K562 (cell line): ENCODE results near the gene SLC16A9. TPM values are rescaled to one million over a fixed set of nuclear protein-coding genes. Genes with fewer than 3 reads are reported as not detected.

Experiments used
- ATAC-seq: fragments of 200-7000 bp; cut with Tn5 transposase; 3 replicates; pipeline ENCODE4 v1.9.1; 2020; ENCODE audit warnings: moderate library complexity
- BruUV-seq: library from RNA; stranded (reverse); fragments of 400-500 nt; replicated peaks from 2 replicates; lab custom pipeline; 2021; lab: Mats Ljungman, UMichigan
- CTCF ChIA-PET: fragments of 300-600 bp; formaldehyde crosslinking; extraction: SDS; loops from one replicate; lab custom pipeline; 2021; ENCODE audit warnings: low intra/inter-chr PET ratio; lab: Yijun Ruan, JAX
- POLR2A ChIA-PET: fragments of 300-600, 350-650 bp; sonication (Branson Sonifier 250); formaldehyde crosslinking; extraction: SDS; loops from one replicate; lab custom pipeline; 2021; ENCODE audit warnings: antibody characterized with exemption, inconsistent platforms; lab: Yijun Ruan, JAX
- DNase-seq, 4 experiments: peaks; one replicate each; pipeline versions ENCODE4 v3.0.0 to v3.0.0-alpha.2; 2011 to 2018; ENCODE audit warnings: low spot score in 3 of 4, mixed read lengths in 3 of 4; ENCODE audit errors: extremely low read depth in 1 of 4
- FAIRE-seq: peaks from 2 replicates; lab custom pipeline; 2011; peaks lifted over from hg19 to GRCh38; lab: Jason Lieb, UNC
- H2AFZ ChIP-seq: 2 replicates; pipeline ENCODE4 v1.6.0; 2011; ENCODE audit warnings: low read depth, low read length, control low read depth, inconsistent platforms
- H3K27ac ChIP-seq: fragments of 200-600 bp; 3 replicates; pipeline ENCODE4 v1.8.0; 2011; ENCODE audit warnings: low read depth, mild to moderate bottlenecking, control low read depth, inconsistent platforms, low read length, moderate library complexity, mixed read lengths; ENCODE audit errors: extremely low read depth
- H3K27me3 ChIP-seq, 2 experiments: fragments of 300-600 bp in 1 of 2; 2 replicates in 1 of 2; 3 replicates in 1 of 2; pipeline versions ENCODE4 v1.6.0 to v1.8.0; 2011; ENCODE audit warnings: inconsistent platforms in 2 of 2, low read length in 2 of 2, mild to moderate bottlenecking in 1 of 2, mixed read lengths in 1 of 2, moderate library complexity in 1 of 2; ENCODE audit not compliant: control insufficient read depth in 2 of 2, insufficient read depth in 2 of 2
- H3K36me3 ChIP-seq: fragments of 300-600 bp; 3 replicates; pipeline ENCODE4 v1.8.0; 2011; ENCODE audit warnings: mild to moderate bottlenecking, low read length, inconsistent platforms; ENCODE audit not compliant: control insufficient read depth, insufficient read depth
- H3K4me1 ChIP-seq, 2 experiments: fragments of 200-600 bp in 1 of 2; replicated peaks in 1 of 2; 2 replicates in 1 of 2; 3 replicates in 1 of 2; pipeline versions ENCODE4 v1.5.1 to v1.8.0; 2011; ENCODE audit warnings: inconsistent platforms in 2 of 2, low read length in 2 of 2, mild to moderate bottlenecking in 1 of 2, mixed read lengths in 1 of 2, moderate library complexity in 1 of 2; ENCODE audit not compliant: control insufficient read depth in 2 of 2, insufficient read depth in 2 of 2
- H3K4me2 ChIP-seq: 2 replicates; pipeline ENCODE4 v1.6.1; 2011; ENCODE audit warnings: low read length, control low read depth, inconsistent platforms, mixed read lengths; ENCODE audit not compliant: insufficient read depth
- H3K4me3 ChIP-seq: fragments of 200-600 bp; sonication (generic), shearing (Covaris generic); 2 replicates; pipeline ENCODE4 v1.5.1; 2016; ENCODE audit warnings: control low read depth, inconsistent platforms
- H3K79me2 ChIP-seq: fragments of 200-600 bp; 3 replicates; pipeline ENCODE4 v1.8.0; 2011; ENCODE audit warnings: low read length, inconsistent platforms; ENCODE audit not compliant: control insufficient read depth, insufficient read depth
- H3K9ac ChIP-seq, 2 experiments: 2 replicates each; pipeline versions ENCODE4 v1.6.0 to v1.6.1; 2011; ENCODE audit warnings: low read depth in 2 of 2, low read length in 2 of 2, control low read depth in 1 of 2, inconsistent platforms in 1 of 2, mild to moderate bottlenecking in 1 of 2, mixed read lengths in 1 of 2; ENCODE audit not compliant: insufficient read depth in 1 of 2
- H3K9me1 ChIP-seq: one replicate; pipeline ENCODE4 v1.6.0; 2011; ENCODE audit warnings: inconsistent platforms, mild to moderate bottlenecking, low read length, moderate library complexity; ENCODE audit not compliant: control insufficient read depth, insufficient read depth
- H3K9me3 ChIP-seq: replicated peaks from 2 replicates; pipeline ENCODE4 v1.5.1; 2011; ENCODE audit warnings: low read depth, low read length, inconsistent platforms; ENCODE audit not compliant: control insufficient read depth, insufficient read depth
- H4K20me1 ChIP-seq: replicated peaks from 2 replicates; pipeline ENCODE4 v1.6.1; 2011; ENCODE audit warnings: low read length, inconsistent platforms, mixed read lengths; ENCODE audit not compliant: control insufficient read depth, insufficient read depth
- BCLAF1 ChIP-seq, 2 experiments: fragments of 450-650 bp in 1 of 2; IDR thresholded peaks; 2 replicates each; pipeline ENCODE4 v1.6.1; 2011 to 2017; ENCODE audit warnings: low read depth in 2 of 2, antibody characterized with exemption in 1 of 2, borderline replicate concordance in 1 of 2, low read length in 1 of 2, mild to moderate bottlenecking in 1 of 2, mixed read lengths in 1 of 2; ENCODE audit not compliant: control insufficient read depth in 1 of 2
- KAT8 ChIP-seq: fragments of 450-650 bp; IDR thresholded peaks from 2 replicates; pipeline ENCODE4 v1.6.1; 2016; ENCODE audit warnings: low read depth, mild to moderate bottlenecking
- POLR2AphosphoS2 ChIP-seq: IDR thresholded peaks from 2 replicates; pipeline ENCODE4 v1.6.1; 2012; ENCODE audit warnings: low read length, improper control_type of control experiment
- POLR2H ChIP-seq: IDR thresholded peaks from 2 replicates; pipeline ENCODE4 v1.6.1; 2016; ENCODE audit warnings: missing genetic modification characterization, low read depth, mild to moderate bottlenecking, control low read depth, missing compliant biosample characterization, moderate library complexity
- PRDM10 ChIP-seq: fragments of 450-650 bp; IDR thresholded peaks from 2 replicates; pipeline ENCODE4 v1.6.1; 2018; ENCODE audit not compliant: partially characterized antibody
- TARDBP ChIP-seq: fragments of 450-650 bp; IDR thresholded peaks from 2 replicates; pipeline ENCODE4 v1.6.1; 2016
- TBL1XR1 ChIP-seq, 2 experiments: IDR thresholded peaks; 2 replicates each; pipeline ENCODE4 v1.6.1; 2012; ENCODE audit warnings: improper control_type of control experiment in 2 of 2, low read length in 2 of 2, mild to moderate bottlenecking in 1 of 2
- ZBTB9 ChIP-seq: fragments of 450-650 bp; formaldehyde crosslinking; IDR thresholded peaks from 2 replicates; pipeline ENCODE4 v1.4.0; 2020; ENCODE audit warnings: mild to moderate bottlenecking, moderate library complexity
- WGBS: fragments of 100-300 bp; shearing (Covaris generic); methylation state at CpG from one replicate; pipeline ENCODE4 v1.1.6; 2016; ENCODE audit warnings: low coverage, mixed read lengths; ENCODE audit not compliant: insufficient coverage; ENCODE audit errors: missing lambda C conversion rate; 5-methylcytosine and 5-hydroxymethylcytosine counted together
- in situ Hi-C: fragments of 300-500 bp; cut with MboI; formaldehyde crosslinking; loops from 4 replicates; pipeline ENCODE4 v1.15.0; 2018; ENCODE audit warnings: inconsistent platforms, mixed read lengths
- intact Hi-C: fragments of 100-400 bp; cut with micrococcal nuclease; formaldehyde crosslinking; loops from 2 replicates; pipeline ENCODE4 v1.14.2; 2022
- polyA plus RNA-seq, 8 experiments: library from polyadenylated mRNA; depleted of rRNA in 4 of 8; stranded (reverse) in 5 of 8; unstranded in 3 of 8; fragments of >200 nt; fragmentation: Nextera tagmentation in 2 of 8; fragmentation: Illumina TruSeq in 1 of 8; extraction: Ambion mirVana in 2 of 8; extraction: Trizol in 1 of 8; gene quantifications; 2 replicates each; pipeline versions ENCODE4 v1.2.1 to v1.2.3, GENCODE V29; 2011 to 2014; ENCODE audit warnings: inconsistent platforms in 1 of 8, missing spikeins in 1 of 8
- total RNA-seq, 7 experiments: library from RNA; depleted of rRNA in 6 of 7; stranded (reverse); fragments of >200 nt in 6 of 7; fragmentation: Illumina TruSeq in 2 of 7; extraction: Trizol in 2 of 7; gene quantifications; 2 replicates each; pipeline versions ENCODE4 v1.2.1 to v1.2.3, GENCODE V29; 2011 to 2021; ENCODE audit warnings: low replicate concordance in 1 of 7
- TF ChIP-seq, protein P1 (sequence below): sonication (generic); formaldehyde crosslinking; IDR thresholded peaks from 2 replicates; pipeline ENCODE4 v1.8.0; 2022; ENCODE audit warnings: mild to moderate bottlenecking, missing genetic modification reagents
- TF ChIP-seq, protein P2 (sequence below): conservative IDR thresholded peaks from 2 replicates; pipeline ENCODE4 v1.6.1; 2011; ENCODE audit warnings: low read depth, mild to moderate bottlenecking, low read length; ENCODE audit not compliant: control insufficient read depth

SLC16A9 gene
- total and polyA plus RNA-seq, 9 of the 15 experiments (the other 6 are each of a cell fraction or from before 2014, with no cell fraction given) = 0.90 to 6.4 (median 2.1) TPM

- Histone ChIP-seq H4K20me1 (no peaks in the 10 kb centered on the region), H3K27me3 (no peaks in the 10 kb centered on the region), H3K79me2 (no peaks in the 10 kb centered on the region), H3K27ac (no peak overlapping the region), H2AFZ (no peak overlapping the region), H3K9me3 (no peaks in the 10 kb centered on the region), H3K4me2 (no peak overlapping the region), H3K36me3 (no peaks in the 10 kb centered on the region), H3K9ac (no peak overlapping the region), H3K9me1 (no peaks in the 10 kb centered on the region), H3K4me3 (no peak overlapping the region), H3K4me1 (no peaks in the 10 kb centered on the region)
- FAIRE-seq (no peak), DNase-seq (no peak), ATAC-seq (no peak)
- 0% methylated on average over 1 of the region's 1 CpG for WGBS
- ChIA-PET POLR2A (no interaction called here), CTCF (interaction anchor here (0.6 to 2.2 kb wide), 4 partner anchors 670 to 1836 kb away, joined by 3 to 11 read pairs (median 4); no protein-coding TSS in a partner anchor)
- intact Hi-C loops (loop anchor here (1.0 to 10.0 kb wide), 5 partner anchors 381 to 1444 kb away; no protein-coding TSS in a partner anchor), in situ Hi-C loops (loop anchor here (10.0 kb wide), 1 partner anchor 583 kb away; no protein-coding TSS in a partner anchor)
- BruUV-seq = no TSS peak
- no peak for TF ChIP-seq POLR2H (tag)
- no peak for TF ChIP-seq PRDM10
- TF ChIP-seq, protein P1, sequence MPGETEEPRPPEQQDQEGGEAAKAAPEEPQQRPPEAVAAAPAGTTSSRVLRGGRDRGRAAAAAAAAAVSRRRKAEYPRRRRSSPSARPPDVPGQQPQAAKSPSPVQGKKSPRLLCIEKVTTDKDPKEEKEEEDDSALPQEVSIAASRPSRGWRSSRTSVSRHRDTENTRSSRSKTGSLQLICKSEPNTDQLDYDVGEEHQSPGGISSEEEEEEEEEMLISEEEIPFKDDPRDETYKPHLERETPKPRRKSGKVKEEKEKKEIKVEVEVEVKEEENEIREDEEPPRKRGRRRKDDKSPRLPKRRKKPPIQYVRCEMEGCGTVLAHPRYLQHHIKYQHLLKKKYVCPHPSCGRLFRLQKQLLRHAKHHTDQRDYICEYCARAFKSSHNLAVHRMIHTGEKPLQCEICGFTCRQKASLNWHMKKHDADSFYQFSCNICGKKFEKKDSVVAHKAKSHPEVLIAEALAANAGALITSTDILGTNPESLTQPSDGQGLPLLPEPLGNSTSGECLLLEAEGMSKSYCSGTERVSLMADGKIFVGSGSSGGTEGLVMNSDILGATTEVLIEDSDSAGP (CRISPR knock-in tag) = no peak
- no peak for TF ChIP-seq POLR2AphosphoS2
- TF ChIP-seq, protein P2, sequence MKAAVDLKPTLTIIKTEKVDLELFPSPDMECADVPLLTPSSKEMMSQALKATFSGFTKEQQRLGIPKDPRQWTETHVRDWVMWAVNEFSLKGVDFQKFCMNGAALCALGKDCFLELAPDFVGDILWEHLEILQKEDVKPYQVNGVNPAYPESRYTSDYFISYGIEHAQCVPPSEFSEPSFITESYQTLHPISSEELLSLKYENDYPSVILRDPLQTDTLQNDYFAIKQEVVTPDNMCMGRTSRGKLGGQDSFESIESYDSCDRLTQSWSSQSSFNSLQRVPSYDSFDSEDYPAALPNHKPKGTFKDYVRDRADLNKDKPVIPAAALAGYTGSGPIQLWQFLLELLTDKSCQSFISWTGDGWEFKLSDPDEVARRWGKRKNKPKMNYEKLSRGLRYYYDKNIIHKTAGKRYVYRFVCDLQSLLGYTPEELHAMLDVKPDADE = no peak
- no peak for TF ChIP-seq KAT8
- TF ChIP-seq ZBTB9 (CRISPR knock-in tag) = no peak
- no peak for TF ChIP-seq BCLAF1 (IDR thresholded peaks at IDR 0.05; ENCODE audit: borderline replicate concordance in 1 of 2, control insufficient read depth in 1 of 2, low read depth in 2 of 2, low read length in 1 of 2)
- TF ChIP-seq TARDBP = no peak
- TF ChIP-seq TBL1XR1 (IDR thresholded peaks at IDR 0.05; ENCODE audit: low read length in 2 of 2) = no peak
Observed at GRCh38 chr10:59621771-59622170, 87.9 kb downstream of the SLC16A9 start.
